AML-193 (cell line): ENCODE measurements around the gene LMBR1L.
A peak's percentile ranks its signal among the peaks of the same experiment; 100 is the strongest.

Experiments used
- DNase-seq, 2 experiments: peaks; one replicate each; lab custom pipeline; 2025; lab: John Stamatoyannopoulos, UW

LMBR1L gene

DNA sequence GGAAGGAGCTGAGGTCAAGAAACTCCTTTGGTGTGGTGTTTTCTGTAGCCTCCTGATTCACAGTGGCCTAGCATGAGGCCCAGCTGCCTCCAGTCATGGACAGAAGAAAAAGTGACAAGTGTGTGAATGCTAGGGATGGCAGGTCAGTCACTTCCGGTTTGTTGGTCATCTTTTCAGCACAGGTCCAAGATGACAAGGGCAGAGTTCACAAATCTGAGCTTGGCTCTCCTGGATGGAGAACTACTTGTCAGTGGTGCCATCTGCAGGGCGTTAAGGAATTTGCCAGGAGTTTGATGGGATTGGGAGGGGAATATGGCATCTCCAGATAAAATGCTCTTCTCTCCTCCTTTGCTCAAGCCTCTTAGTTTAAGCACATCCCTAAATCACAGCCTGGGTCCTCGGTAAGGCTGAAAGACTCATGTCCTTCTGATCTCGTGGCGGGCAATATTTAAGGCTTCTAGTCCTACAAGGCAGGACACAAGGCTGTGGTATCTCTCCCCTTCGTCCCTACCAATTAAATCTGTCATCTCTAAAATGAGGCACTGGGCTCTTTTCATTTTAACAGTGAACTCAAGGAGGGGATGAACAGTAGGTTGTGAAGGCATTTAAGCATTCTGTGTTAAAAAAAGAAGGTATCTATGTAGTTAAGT is 10.5 kb upstream of the LMBR1L start:
- peak in 1 of 2 experiments; percentile 22 for DNase-seq

- DNase-seq = no peak
These were observed 559 bp upstream of the LMBR1L start for GRCh38 chr12:49111206-49111605.

DNA sequence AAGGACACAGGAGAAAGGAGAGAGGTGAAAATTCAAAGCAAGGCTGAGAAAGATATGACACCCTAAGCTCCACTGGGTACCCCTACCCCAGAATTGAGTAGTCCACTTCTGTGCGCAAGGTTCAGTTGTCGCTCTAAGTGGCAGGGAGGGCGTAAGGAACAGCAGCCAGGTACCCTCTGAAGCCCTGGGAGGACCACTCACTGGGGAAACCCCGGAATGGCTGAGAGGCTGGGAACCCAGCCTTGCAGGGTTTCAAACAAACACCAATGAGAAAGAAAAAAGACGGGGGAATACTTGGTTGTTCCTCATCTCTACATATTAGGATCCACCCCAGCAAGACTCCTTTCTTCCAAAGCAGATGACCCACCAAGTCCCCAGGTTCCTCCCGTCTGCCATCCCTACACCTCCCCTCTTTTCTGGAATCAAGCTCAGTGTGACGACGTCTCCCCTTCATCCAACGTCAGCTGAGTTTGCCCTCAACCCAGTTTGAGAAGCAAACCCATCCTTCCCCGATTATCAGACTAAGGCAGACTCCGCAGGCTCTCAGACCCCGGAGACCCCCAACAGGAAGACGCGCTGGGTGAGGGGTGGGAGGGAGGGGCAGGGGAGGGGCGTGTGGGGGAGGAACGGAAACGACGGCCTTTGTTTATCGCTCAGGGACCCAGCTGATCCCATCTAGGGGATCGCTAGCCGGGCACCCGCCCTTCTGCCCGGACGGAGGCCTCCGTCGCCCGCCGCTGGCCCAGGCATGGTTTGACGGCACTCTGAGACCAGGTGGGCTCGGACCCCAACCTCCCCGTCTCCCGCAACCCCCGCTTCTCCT is 795 bp downstream of the LMBR1L start:
- no peak for DNase-seq

DNA sequence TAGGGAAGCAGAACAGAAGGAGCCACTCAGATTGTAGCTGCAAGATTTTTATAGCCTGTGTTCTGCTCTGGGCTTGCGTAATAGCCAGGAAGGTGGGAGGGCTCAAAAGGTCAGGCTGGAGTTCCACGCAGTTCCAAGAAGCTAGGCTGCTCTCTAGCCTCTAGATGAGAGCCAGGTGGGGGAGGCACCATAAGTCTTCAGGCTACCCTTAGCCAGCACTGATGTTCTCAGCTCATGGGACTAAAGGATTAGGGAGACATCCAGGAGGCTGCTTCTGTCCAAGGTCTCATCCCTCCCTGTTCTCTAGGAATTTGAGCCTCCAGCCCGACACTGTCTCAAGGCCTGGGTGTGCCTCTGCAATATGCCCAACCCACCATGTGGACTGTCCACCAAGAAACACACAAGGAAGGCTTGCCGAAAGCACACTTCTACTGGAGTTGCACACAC is 1.7 kb downstream of the LMBR1L start:
- DNase-seq = peak; percentile 46 to 55

DNA sequence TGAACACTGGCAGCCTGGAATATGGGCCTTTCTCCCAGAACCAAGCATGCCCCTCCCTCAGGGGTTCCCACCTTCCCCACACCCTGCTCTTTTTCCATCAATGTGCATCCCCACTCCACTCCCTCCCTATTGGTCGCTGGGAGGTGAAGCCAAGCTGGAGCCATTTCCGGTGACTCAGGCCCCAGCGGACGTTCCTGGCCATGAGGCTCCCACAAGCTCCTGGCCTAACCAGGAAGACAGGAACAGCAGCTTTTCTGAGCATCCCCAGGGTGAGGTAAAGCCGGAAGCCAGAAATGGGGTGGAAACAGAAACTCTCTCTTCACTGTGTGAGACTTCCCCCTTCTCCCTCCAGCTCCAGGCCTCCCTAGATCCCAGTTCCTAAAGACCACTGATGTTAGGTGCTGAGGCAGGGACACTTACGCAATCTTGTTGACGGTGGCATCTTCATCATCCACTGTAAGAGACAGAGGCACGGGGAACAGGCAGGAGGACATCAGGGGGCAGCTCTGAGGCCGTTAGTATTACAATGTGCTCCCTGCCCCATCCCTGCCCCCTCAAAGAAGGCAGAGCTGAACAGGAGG is 5.1 kb downstream of the LMBR1L start:
- no peak for DNase-seq

DNA sequence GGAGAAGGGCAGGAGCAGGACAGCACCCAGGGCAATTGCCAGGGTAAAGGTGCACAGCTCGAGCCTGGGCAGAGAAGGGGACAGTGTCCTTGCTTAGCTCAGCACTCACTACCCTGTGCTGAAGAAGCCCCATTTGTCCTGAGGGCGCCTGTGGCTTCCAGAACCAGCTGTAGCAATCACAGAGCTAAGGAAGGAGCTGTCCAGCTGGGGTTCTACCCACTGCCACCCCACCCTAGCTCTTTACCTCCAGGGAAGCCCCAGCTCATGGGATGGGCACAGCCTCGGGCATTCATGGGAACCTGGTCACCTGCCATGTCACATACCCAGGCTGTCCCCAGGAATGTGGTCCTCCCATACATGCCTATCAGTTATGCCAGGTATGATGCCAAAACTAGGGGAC is 5.8 kb downstream of the LMBR1L start:
- no peak for DNase-seq

DNA sequence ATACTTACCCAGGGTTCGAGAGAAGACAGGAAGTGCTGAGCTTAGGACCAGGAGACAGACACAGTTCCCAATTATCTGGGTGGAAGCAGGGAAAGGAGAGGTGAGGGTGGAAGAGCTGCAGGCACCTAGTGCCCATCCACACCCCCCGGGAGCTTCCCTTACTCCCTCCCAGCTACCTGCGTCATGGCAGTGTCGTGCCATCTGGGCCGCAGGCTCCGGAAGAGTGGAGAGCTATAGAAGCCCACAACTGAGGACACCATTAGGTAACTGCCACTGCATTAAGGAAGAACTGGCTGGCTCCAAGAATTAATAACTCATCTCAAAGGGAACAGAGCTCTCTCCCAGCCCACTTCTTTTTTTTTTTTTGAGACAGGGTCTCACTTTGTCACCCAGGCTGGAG is 10.3 kb downstream of the LMBR1L start:
- DNase-seq = no peak

- no peak for DNase-seq
These were observed 11.9 kb downstream of the LMBR1L start for GRCh38 chr12:49098703-49099102.

GRCh38 chr12:49098035-49098451 is 12.6 kb downstream of the LMBR1L start:
- peak; percentile 39 to 48 for DNase-seq

- DNase-seq = no peak
These were observed 13.3 kb downstream of the LMBR1L start for GRCh38 chr12:49097381-49097780.

DNA sequence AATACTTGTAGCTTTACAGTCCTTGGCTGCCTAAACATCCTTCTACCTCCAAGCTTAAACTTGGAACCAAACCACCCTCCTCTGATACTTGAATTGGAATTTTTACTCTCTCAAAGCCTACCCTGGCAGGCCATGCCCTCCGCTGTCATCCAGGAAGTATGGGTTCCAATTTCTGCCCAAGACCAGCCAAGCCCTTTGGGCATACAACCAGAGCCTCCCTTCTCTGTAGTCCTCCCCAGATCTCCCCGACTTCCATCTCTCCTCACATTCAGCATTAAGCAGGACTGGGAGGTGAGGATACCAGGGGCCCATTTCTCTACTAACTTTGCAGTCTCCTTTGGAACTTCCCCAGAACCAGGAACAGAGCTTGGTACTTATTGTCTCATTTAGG is 15.7 kb downstream of the LMBR1L start:
- no peak for DNase-seq

DNA sequence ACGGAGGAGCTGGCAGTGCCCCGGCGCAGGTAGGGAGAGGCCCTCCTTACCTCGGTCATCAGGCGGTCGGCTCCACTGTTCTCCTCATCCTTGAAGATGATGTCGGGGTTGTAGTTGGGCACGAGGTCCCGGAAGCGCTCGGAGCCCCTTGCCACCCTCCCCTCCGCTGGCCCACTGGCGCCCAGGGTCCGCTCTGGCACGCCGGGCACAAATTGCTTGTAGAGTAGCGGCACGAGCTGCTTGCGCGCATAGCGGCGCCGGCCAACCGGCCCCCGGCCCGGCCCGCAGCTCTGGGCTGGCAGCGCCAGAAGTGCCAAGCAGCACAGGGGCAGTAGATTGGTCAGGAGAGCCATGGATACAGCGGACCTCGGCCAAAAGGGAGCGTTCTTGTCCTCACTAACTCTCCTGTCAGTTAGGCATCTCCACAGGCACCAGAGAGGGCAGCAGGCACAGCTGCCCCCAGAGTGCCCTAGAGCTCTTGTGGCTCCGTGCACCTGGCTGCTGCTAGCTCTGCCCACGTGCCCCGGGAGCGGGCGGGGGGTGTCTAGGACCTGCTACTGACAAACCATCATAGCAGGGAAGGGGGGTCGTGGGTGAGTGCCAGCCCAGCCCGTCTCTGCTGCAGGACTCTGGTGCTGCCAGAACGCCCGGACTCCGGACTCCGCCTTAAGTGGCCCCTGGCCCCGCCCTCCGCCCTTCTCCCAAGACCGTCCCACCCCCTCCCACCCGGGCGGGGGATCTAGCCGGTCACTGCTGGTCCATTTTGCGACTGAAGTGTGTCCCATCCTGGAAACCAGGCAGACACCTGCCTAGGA is 16.3 kb downstream of the LMBR1L start, which contains the start of gene DHH:
Gene DHH, minus strand, starts transcription at position 642 of the 815 bp plus-strand sequence. Its CDS starts 289 bp downstream, at position 353.
- no peak for DNase-seq

- DNase-seq = no peak
These were observed 16.9 kb downstream of the LMBR1L start for GRCh38 chr12:49093792-49094159.

GRCh38 chr12:49092816-49093406 is 17.7 kb downstream of the LMBR1L start:
- no peak for DNase-seq

DNA sequence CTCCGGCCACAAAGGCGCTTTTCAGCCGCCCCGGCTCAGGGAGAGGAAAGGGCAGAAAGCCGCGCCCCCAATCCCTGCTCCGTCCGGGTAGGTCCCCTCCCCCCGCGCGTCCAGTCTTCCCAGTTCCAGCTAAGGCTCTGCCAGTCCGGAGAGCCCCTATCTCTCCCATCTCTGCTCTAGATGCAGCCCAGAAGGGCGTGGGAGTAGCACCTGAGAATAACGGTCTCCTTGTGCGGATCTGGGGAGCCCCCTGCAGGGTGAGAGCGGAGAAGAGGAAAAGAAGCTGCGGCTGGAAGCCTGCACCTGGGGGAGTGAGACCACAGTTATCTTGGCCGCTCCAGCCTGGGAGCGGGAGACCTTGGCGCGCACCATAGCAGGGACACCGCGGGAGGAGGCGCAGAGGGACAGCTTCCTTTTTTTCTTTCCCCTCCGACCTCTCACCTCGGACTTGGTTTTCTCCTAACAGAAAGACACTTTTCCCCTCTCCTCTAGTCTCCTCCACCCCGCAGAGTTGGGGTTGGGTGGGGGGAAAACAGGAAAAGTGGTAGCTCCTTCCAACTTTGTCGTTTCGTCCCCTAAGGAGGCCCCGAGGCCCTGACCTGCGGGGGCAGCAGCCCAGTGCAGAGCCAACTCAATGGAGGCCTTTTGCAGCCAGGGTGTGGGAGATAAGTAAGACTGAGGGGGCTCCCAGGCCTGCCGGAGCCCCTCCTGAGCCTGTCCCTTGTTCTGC is 18.4 kb downstream of the LMBR1L start:
- peak in 1 of 2 experiments; percentile 13 for DNase-seq

DNA sequence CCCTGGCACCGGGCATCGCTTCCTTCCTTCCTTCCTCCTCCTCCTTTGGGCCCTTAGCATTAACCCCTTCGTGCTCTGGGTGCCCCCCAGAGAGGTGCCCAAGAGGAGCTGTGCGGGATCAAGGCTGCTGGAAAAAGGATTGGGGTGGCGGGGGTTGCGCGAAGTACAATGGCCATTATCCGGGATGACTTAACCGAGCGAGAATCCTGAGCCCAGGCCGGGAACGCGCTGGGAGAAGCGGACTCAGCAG is 18.9 kb downstream of the LMBR1L start:
- no peak for DNase-seq

- no peak for DNase-seq
These were observed 19.4 kb downstream of the LMBR1L start for GRCh38 chr12:49091056-49091835.

GRCh38 chr12:49089821-49090773 is 20.6 kb downstream of the LMBR1L start:
- DNase-seq = peak; percentile 12 to 26

GRCh38 chr12:49088932-49089330 is 21.7 kb downstream of the LMBR1L start:
- DNase-seq = no peak
